ENCODE results near the gene SLC25A40. TPM values are rescaled to one million over a fixed set of nuclear protein-coding genes. Genes with fewer than 3 reads are reported as not detected.
"Not testable (repeated sequence)": the region's sequence is repeated elsewhere in the genome, so short reads cannot be mapped to it uniquely, and the experiment has no call there.

Gene SLC25A40, protein sequence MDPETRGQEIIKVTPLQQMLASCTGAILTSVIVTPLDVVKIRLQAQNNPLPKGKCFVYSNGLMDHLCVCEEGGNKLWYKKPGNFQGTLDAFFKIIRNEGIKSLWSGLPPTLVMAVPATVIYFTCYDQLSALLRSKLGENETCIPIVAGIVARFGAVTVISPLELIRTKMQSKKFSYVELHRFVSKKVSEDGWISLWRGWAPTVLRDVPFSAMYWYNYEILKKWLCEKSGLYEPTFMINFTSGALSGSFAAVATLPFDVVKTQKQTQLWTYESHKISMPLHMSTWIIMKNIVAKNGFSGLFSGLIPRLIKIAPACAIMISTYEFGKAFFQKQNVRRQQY
- 21.3 TPM for total RNA-seq

DNA sequence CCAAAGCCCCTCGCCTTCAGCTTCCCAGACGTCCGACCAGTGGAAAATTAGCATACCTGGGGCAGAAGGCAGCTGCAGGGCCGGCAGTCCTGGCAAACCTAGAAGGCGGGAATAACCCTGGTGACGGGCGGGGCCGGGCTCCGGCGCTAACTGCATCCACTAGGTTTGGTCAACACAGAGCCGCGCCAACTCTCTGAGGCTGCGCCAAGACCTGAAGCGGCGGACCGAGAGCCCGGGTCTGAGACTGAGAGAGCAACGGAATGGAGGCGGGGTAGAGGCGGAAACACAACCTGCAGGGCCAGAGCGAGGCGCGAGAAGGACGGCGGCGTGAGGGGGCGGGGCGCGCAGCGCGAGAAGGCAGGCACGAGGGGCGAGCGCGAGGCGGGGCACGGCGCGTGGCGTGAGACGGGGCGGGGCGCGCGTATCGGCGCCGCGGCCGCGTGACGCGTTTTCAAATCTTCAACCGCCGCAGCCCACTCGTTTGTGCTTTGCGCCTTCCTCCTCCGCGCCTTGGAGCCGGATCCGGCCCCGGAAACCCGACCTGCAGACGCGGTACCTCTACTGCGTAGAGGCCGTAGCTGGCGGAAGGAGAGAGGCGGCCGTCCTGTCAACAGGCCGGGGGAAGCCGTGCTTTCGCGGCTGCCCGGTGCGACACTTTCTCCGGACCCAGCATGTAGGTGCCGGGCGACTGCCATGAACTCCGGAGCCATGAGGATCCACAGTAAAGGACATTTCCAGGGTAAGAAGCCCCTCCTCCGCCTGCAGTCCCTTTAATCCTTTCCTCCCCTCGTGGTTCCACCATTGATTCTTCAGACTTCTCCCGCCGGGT lies at the start of gene SLC25A40, which contains the start of gene DBF4:
SLC25A40 (minus strand) TSS at position 321 of the 829 bp plus-strand sequence. CDS start 17,633 bp downstream, outside the sequence.
DBF4 (plus strand) TSS at position 454 of the 829 bp plus-strand sequence; CDS start at position 694, 240 bp downstream.
- peak; percentile 96 for DNase-seq (ENCODE audit: low spot score)

DNA sequence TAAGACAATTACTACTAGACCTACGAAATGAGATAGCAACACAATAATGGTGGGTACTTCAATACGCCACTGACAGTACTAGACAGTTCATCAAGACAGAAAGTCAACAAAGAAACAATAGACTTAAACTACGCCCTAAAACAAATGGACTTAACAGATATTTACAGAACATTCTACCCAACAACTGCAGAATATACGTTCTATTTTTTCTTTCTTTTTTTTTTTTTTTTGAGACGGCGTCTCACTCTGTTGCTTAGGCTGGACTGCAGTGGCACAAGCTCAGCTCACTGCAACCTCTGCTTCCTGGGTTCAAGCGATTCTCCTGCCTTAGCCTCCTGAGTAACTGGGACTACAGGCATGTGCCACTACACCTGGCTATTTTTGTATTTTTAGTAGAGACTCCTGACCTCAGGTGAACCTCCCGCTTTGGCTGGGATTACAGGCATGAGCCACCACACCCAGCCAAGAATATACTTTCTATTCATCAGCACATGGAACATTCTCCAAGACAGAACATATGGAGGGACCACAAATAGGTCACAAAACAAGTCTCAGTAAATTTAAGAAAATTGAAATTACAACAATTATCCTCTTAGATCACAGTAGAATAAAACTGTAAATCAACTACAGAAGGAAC lies 46.7 kb upstream of the SLC25A40 start:
- DNase-seq (ENCODE audit: low spot score): not testable (repeated sequence)

DNA sequence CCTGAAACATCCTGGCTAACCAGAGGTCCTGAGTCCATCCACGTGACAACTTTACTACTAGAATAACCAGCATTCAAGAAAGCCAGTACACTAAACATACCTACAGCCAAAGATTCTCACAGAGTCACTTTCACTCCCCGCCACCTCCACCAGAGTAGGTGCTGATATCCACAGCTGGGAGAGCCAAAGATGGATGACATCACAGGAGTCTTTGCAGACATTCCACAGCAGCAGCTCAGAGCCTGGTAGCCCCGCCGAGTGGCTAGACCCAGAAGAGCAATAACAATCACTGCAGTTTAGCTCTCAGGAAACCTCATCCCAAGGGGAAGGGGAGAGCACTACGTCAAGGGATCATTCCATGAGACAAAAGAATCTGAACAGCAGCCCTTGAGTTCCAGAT lies 44.4 kb upstream of the SLC25A40 start:
- no peak for DNase-seq (ENCODE audit: low spot score)

DNA sequence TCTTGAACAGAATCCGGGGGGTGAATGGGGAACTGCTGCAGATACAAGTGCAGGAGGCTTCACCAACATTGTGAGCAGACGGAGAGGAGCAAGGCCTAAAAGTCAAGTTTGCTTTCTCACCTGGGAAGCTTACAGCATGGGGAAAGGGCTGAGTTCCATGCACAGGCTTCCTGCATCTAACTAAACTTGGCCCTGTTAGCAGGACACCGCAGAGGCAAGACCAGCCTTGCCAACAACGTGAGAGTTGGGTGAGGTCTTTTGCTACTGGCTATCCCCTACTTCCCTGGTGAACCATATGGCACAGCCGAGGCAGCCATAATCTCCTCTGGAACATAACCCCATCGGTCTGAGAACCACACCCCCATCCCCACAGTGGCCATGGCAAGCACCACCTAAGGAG lies 43.7 kb upstream of the SLC25A40 start:
- no peak for DNase-seq (ENCODE audit: low spot score)

DNA sequence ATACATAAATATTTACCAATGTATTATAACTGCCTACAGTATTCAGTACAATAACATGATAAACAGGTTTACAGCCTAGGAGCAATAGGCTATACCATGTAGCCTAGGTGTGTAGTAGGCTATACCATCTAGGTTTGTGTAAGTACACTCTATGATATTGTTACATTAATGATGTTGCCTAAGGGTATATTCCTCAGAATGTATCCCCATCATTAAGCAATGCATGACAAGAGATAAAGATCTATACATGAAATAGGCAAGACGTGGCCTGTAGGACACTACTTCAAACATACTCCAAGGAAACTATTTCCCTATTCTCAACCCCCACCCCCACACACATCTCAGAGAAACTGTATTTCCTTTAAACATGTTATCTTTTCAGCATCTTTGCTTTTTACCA lies 42.6 kb upstream of the SLC25A40 start:
- DNase-seq (ENCODE audit: low spot score): no peak

DNA sequence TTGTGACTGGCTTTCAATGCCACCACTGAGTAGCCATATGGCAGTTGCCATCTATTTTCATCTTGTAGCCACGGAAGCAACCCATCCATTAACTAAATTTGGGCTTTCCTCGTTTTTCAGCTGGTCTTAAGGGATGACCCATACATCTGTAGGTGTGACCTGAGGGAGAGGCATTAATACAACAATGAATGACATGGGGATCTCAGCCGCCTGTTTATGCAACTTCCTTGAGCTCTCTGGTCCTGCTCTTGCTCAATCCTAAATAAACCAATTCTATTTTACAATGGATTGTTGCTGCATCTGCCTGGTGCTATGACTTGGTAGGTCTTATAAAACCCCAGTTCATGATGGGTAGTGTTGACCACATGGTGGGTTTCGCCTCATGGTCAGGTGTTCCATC lies 36.0 kb upstream of the SLC25A40 start:
- DNase-seq (ENCODE audit: low spot score): no peak

DNA sequence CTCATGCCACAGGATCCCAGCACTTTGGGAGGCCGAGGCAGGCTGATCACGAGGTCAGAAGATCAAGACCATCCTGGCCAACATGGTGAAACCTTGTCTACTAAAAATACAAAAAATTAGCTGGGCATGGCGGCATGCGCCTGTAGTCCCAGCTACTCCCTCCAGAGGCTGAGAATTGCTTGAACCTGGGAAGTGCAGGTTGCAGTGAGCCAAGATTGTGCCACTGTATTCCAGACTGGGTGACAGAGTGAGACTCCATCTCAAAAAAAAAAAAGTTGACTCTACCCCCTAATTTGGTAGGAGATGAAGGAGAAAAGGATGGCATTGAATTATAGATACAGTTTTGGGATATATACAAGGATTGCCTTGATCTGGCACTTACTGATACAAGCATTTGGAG lies 32.7 kb upstream of the SLC25A40 start:
- not testable (repeated sequence) for DNase-seq (ENCODE audit: low spot score)

DNA sequence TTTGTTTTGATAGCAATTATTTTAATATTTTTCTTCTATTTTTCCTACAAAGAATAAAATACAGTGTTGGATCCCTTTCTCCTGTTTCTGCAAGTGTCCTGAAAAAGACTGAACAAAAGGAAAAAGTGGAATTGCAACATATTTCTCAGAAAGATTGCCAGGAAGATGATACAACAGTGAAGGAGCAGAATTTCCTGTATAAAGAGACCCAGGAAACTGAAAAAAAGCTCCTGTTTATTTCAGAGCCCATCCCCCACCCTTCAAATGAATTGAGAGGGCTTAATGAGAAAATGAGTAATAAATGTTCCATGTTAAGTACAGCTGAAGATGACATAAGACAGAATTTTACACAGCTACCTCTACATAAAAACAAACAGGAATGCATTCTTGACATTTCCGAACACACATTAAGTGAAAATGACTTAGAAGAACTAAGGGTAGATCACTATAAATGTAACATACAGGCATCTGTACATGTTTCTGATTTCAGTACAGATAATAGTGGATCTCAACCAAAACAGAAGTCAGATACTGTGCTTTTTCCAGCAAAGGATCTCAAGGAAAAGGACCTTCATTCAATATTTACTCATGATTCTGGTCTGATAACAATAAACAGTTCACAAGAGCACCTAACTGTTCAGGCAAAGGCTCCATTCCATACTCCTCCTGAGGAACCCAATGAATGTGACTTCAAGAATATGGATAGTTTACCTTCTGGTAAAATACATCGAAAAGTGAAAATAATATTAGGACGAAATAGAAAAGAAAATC lies 31.2 kb upstream of the SLC25A40 start:
- not testable (repeated sequence) for DNase-seq (ENCODE audit: low spot score)

DNA sequence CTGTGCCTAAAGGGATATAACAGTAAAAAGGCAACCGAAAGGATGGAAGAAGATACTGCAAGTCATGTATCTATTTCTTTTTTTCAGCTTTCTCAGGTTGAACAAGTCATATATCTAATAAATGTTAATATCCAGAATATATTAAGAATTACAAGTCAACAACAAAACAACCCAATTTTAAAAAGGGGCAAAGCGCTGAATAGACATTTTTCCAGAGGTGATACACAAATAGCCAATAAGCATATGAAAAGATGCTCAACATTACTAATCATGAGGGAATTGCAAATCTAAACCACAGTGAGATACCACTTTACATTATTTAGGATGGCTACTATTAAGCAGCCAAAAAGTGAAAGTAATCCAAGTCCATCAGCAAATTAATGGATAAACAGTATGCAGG lies 23.1 kb upstream of the SLC25A40 start:
- no peak for DNase-seq (ENCODE audit: low spot score)

DNA sequence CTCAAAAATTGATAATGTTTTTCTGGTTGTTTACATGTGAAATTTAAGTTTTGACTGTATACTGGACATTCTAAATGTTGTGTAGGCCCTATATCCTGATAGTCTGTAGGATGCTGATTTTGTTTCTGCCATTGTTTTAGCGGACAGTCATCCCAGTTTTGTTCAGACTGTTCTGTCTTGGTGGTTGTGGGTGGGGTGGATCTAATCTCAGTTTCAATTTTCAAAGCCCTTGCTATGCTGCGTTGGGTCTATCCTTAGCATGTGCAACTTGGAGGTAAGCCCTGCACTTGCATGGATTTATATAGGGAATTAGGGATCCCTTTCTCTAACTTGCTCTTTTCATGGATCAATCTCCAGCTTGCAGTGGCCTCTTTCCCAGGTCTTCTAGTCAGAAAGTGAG lies 19.2 kb upstream of the SLC25A40 start:
- DNase-seq (ENCODE audit: low spot score): no peak

DNA sequence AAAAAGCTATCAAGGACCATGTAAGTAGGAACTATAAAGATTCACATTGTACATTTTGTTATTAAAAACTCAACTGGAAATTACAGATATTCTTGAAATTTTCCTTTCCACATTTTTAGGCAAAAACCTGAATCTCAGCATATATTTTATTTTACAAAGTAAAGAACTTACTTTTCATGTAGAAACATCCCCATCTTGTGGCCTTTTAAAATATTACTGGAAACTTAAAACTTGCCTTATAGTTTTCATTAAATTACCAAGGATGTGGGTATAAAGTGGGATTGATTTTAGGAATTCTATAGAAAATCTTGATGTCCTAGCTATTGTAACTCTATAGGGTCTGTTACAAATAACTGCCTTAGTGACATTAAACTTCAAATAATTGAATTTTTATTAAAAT lies 10.7 kb upstream of the SLC25A40 start:
- DNase-seq (ENCODE audit: low spot score): no peak

DNA sequence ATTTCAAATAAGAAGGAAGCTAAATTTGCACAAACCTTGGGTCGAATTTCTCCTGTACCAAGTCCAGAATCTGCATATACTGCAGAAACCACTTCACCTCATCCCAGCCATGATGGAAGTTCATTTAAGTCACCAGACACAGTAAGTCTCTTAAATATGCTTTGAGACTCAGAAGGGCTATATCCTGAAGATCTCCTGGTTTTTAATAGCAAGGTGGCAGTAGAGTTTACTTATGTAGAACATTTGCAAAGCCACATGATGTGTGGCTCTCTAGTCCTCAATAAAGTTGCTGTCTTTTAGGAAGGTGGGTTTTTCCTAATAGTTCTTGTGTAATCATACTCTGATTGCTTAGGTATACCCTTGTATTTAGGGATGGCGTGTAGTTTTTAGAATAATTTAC lies 8.9 kb upstream of the SLC25A40 start:
- no peak for DNase-seq (ENCODE audit: low spot score)

DNA sequence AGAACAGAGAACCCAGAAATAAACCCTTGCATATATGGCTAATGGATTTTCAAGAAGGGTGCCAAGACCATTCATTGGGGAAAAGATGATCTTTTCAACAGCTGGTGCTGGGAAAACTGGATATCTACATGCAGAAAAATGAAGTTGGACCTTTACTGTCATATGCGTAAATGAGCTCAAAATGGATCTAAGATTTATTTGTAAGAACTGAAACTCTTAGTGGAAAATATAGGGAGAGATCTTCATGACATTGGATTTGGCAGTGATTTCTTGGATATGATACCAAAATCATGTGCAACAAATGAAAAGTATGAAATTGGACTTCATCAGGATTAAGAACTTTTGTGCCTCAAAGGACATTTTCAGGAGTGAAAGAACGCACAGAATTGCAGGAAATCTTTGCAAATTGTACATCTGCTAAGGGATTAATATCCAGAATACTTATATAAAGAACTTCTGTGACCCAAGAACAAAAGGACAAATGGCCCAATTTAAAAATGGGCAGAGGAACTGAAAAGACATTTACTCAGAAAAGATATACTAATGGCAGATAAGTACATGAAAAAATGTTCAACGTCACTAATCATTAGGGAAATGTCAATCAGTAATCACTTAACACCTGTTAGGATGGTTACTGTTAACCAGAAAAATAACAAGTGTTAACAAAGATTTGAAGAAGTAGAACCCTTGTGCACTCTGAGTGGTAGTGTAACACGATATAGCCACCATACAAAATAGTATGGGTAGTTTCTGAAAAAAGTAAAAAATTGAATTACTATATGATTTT lies 6.2 kb upstream of the SLC25A40 start:
- no peak for DNase-seq (ENCODE audit: low spot score)

DNA sequence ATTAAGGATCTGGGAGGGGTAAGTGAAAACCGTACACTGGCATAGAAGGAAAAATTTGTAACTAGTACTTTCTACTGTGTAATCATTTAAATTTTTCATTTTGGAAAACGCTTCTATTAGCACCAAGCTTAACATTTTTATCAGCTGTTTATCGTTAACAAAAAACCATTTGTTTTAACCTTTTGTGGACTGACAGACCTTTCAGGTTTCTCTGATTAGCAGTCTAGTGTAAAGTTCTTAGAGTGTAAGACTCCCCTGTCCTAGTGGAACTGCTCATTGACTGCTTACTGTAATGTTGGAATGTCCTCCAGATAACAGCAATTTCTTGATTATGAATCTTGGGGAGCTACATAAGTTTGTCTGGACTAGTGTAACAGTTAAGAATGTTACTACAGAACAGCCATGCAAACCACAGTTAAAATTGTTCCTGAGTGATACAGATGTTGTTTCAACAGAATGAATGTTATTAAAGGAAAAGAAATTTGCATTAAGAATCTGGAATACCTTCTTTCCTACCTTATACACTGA lies 2.1 kb upstream of the SLC25A40 start:
- no peak for DNase-seq (ENCODE audit: low spot score)

DNA sequence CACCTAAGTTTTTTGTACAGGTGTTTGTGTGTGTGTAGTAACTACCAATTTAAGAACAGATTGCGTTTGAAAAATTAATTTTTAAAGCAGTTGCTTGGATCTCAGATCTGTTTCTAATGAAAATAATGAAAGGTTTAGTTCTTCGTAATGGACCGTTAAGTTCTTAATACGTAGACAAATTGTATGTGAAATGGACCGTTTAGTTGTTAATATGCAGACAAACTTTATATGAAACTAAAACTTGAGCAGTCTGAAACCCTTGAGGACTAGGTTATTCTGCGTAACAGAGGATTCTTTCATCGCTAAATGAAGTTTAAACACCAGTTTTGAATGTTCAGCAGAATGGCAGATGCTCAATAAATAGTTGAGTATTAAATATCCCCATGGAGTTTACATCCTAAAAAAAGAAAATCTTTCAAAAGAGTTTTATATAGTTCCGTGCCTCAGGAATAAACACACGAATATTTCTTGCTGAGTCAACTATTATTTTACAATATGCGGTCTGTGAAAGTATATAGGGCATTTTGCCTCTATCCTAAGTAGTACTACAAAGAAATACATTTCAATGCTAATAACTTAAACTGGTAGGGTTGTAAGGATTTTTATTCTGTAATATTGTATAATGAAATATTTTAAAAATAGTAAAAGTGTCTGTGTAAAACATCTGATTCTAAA lies 1.3 kb upstream of the SLC25A40 start:
- DNase-seq (ENCODE audit: low spot score): no peak

DNA sequence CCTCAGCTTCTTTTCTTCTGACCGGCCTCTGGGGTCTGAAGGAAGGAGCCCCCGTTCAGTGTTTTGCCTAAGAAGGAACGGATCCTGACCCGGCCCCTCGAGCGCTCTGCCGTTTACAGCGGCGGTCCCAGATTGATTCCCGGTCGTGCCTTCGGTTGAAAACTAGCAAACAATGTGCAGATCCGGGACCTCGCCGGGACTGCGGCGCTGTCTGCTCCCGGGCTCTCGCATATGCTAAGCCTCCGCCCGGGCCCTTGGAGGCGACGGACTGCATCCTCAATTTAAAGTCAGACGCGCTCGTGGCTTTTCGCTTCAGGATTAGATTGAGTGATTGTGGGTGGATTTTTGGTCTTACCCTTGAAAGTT lies 692 bp upstream of the SLC25A40 start:
- DNase-seq (ENCODE audit: low spot score): peak; percentile 66

DNA sequence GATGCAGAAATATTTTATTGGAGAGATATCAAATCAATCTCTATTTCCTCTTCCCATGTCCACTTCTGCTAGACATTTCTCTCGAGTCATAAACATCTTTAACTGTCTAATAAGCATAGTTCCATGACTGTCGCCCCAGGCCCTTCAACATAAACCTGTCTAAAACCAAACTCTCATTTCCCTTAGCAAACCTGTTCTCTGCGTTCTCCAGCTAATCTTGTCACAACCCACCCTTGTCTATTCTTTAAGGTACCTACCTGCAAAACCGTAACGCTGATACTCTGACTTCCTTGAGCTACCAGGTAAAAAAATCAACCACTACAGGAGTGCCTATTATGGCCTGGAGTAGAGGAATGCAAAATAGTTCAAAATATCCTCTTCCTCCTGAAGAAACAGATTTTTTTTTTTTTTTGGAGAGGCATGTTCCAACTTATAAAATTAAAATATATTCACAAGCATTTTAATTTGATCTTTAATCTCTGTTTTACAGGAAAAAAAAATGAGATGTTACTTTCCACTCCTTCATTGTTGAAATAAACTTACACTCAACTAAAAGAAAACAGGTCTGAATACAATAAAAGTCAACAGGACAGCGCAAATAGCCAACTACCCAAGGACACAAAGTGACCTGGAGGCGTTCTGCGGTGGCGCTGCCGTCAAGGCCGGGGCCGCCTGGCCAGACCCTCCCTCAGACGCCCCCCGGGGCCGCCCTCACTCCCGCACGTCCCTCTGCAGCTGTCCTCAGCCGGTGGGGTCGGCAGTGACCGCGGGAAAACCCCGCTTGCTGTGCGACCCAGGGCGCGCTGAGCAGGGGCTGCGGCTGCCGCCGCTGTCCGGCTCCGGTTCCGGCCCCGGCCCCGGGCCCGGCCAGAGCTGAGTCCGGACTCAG lies 765 bp downstream of the SLC25A40 start:
- peak; percentile 44 for DNase-seq (ENCODE audit: low spot score)

DNA sequence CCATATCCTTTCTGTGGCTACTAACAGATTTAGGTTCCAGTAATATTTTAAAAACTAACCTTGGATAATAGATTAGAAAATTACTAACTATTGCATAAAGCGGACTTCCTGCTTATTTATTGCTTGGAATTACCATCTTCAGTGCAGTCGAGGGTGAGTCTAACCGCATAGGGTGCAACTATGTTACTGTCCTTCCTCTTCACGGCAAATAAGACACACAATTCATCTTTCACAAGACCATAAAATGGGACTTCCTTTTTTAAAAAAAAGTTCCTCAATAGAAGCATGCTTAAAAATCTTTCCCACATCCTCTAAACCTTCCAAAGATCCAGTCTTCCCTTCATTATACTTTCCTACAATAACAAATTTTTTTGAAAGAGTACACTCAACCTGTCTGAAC lies 2.1 kb downstream of the SLC25A40 start:
- DNase-seq (ENCODE audit: low spot score): no peak

DNA sequence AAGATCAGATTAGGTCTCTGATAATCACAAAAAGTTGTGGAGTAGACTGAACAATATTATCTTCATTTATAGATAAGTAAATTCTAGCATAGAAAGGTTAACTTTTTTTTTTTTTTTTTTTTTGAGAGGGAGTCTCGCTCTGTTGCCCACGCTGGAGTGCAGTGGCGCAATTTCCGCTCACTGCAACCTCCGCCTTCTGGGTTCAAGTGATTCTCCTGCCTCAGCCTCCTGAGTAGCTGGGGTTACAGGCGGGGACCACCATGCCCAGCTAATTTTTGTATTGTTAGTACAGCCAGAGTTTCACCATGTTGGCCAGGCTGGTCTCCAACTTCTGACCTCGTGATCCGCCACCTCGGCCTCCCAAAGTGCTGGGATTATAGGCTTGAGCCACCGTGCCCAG lies 2.8 kb downstream of the SLC25A40 start:
- DNase-seq (ENCODE audit: low spot score): not testable (repeated sequence)
